HepG2 (cell line): ENCODE results near the gene NMRAL1. TPM values are rescaled to one million over a fixed set of nuclear protein-coding genes. Genes with fewer than 3 reads are reported as not detected.
A peak's percentile ranks its signal among the peaks of the same experiment; 100 is the strongest.

Source experiments
- ARID3A ChIP-seq: IDR thresholded peaks from 2 replicates; pipeline ENCODE4 v1.6.1; 2012; ENCODE audit warnings: low read depth, low read length, improper control_type of control experiment
- CC2D1A ChIP-seq: sonication (generic); formaldehyde crosslinking; IDR thresholded peaks from 2 replicates; pipeline ENCODE4 v1.8.1; 2023; ENCODE audit warnings: mild to moderate bottlenecking, missing genetic modification reagents
- CHCHD3 ChIP-seq: sonication (generic); formaldehyde crosslinking; IDR thresholded peaks from 2 replicates; pipeline ENCODE4 v1.8.0; 2022; ENCODE audit warnings: mild to moderate bottlenecking, missing genetic modification reagents, moderate library complexity
- FOXJ3 ChIP-seq: sonication (generic); formaldehyde crosslinking; IDR thresholded peaks from 2 replicates; pipeline ENCODE4 v1.4.0; 2020; ENCODE audit warnings: missing genetic modification reagents, mild to moderate bottlenecking, borderline replicate concordance
- POLR2AphosphoS2 ChIP-seq: IDR thresholded peaks from 2 replicates; pipeline ENCODE4 v1.6.1; 2011; ENCODE audit warnings: low read depth, low read length, improper control_type of control experiment
- SP2 ChIP-seq: sonication (generic); formaldehyde crosslinking; IDR thresholded peaks from 2 replicates; pipeline ENCODE4 v1.5.1; 2020; ENCODE audit warnings: mild to moderate bottlenecking, missing genetic modification reagents
- THYN1 ChIP-seq: sonication (generic); formaldehyde crosslinking; IDR thresholded peaks from 2 replicates; pipeline ENCODE4 v1.8.1; 2023; ENCODE audit warnings: low read depth, mild to moderate bottlenecking, moderate library complexity, missing genetic modification reagents, borderline replicate concordance
- ZBTB8A ChIP-seq: sonication (generic); formaldehyde crosslinking; IDR thresholded peaks from 2 replicates; pipeline ENCODE4 v1.4.0; 2020; ENCODE audit warnings: mild to moderate bottlenecking, low read depth, missing genetic modification reagents, borderline replicate concordance
- ZNF281 ChIP-seq: sonication (generic); formaldehyde crosslinking; IDR thresholded peaks from 2 replicates; pipeline ENCODE4 v1.4.0; 2020; ENCODE audit warnings: missing genetic modification reagents, borderline replicate concordance
- ZNF687 ChIP-seq: sonication (generic); formaldehyde crosslinking; IDR thresholded peaks from 2 replicates; pipeline ENCODE4 v1.5.1; 2020; ENCODE audit warnings: mild to moderate bottlenecking, missing genetic modification reagents, moderate library complexity
- ZNF83 ChIP-seq: sonication (generic); formaldehyde crosslinking; IDR thresholded peaks from 2 replicates; pipeline ENCODE4 v1.4.0; 2020; ENCODE audit warnings: missing genetic modification reagents, mild to moderate bottlenecking, borderline replicate concordance
- ZSCAN20 ChIP-seq: sonication (generic); formaldehyde crosslinking; IDR thresholded peaks from 2 replicates; pipeline ENCODE4 v1.4.0; 2020; ENCODE audit warnings: missing genetic modification reagents, mild to moderate bottlenecking, borderline replicate concordance
- ZUFSP ChIP-seq: sonication (generic); formaldehyde crosslinking; IDR thresholded peaks from 2 replicates; pipeline ENCODE4 v1.9.0; 2021; ENCODE audit warnings: missing genetic modification reagents, mild to moderate bottlenecking, borderline replicate concordance
- polyA plus RNA-seq, 8 experiments: library from polyadenylated mRNA; depleted of rRNA in 3 of 8; stranded (reverse) in 7 of 8; unstranded in 1 of 8; fragments of >200 nt; fragmentation: Illumina TruSeq in 4 of 8; extraction: Trizol in 4 of 8; gene quantifications; 2 replicates each; pipeline versions ENCODE4 v1.2.1 to v1.2.3, GENCODE V29; 2011 to 2016; ENCODE audit warnings: low read depth in 4 of 8, missing spikeins in 1 of 8, mixed read lengths in 1 of 8; ENCODE audit not compliant: insufficient read depth in 1 of 8
- total RNA-seq, 5 experiments: library from RNA; depleted of rRNA; stranded (reverse); fragments of >200 nt; fragmentation: Illumina TruSeq; extraction: Trizol; gene quantifications; 2 replicates each; pipeline ENCODE4 v1.2.3, GENCODE V29; 2016; ENCODE audit warnings: low read depth in 1 of 5

Gene NMRAL1
- total and polyA plus RNA-seq, 2 of the 13 experiments (the other 11 are each of a cell fraction or from before 2014, with no cell fraction given), result 30.8 to 33.1 TPM

GRCh38 chr16:4461250-4462085 lies 13.0 kb downstream of the NMRAL1 start (continued):
- TF ChIP-seq ZNF687 (CRISPR knock-in tag) (peak; percentile 95), ZNF281 (CRISPR knock-in tag) (peak; percentile 55; the same call in 1 of the 2 replicates), ARID3A (0 out of 2 replicates have a peak, but pooled peaks have one; percentile 62), FOXJ3 (peak; percentile 84; the same call in 1 of the 2 replicates), SP2 (CRISPR knock-in tag) (no peak), ZNF83 (CRISPR knock-in tag) (no peak), ZUFSP (CRISPR knock-in tag) (no peak), CHCHD3 (no peak), POLR2AphosphoS2 (0 out of 2 replicates have a peak, but pooled peaks have one; percentile 47), THYN1 (CRISPR knock-in tag) (no peak), ZSCAN20 (CRISPR knock-in tag) (no peak), ZBTB8A (CRISPR knock-in tag) (0 out of 2 replicates have a peak, but pooled peaks have one; percentile 73), CC2D1A (CRISPR knock-in tag) (no peak)
